CD4-positive, alpha-beta T cell treated with Interleukin-15 for 4 hours (primary cell): ENCODE results near the gene APBB1IP.
"Not testable (repeated sequence)": the region's sequence is repeated elsewhere in the genome, so short reads cannot be mapped to it uniquely, and the experiment has no call there.

ENCODE experiments used
- DNase-seq: peaks from one replicate; pipeline ENCODE4 v3.0.0-alpha.2; 2020; ENCODE audit warnings: low spot score

Gene APBB1IP

GRCh38 chr10:26556748-26557640 is 118.9 kb downstream of the APBB1IP start:
- peak; percentile 54 for DNase-seq

DNA sequence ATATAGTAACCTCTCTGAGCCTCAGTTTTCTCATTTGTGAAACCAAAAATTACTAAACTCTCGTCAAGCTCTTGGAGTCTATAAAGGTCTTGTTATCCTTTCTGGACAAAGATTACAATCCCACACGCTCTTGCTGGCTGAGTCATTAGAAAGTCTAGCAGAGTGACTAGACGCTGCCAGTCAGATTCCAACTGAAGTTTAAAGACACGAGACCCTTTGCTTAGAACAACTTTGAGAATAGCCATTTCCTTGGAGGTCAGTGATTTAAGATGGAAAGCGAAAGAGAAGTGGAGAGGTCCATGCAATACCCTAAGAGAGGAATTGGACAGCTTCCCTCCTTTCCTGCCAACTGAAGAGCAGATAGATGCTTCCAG is 119.5 kb downstream of the APBB1IP start:
- DNase-seq: no peak

DNA sequence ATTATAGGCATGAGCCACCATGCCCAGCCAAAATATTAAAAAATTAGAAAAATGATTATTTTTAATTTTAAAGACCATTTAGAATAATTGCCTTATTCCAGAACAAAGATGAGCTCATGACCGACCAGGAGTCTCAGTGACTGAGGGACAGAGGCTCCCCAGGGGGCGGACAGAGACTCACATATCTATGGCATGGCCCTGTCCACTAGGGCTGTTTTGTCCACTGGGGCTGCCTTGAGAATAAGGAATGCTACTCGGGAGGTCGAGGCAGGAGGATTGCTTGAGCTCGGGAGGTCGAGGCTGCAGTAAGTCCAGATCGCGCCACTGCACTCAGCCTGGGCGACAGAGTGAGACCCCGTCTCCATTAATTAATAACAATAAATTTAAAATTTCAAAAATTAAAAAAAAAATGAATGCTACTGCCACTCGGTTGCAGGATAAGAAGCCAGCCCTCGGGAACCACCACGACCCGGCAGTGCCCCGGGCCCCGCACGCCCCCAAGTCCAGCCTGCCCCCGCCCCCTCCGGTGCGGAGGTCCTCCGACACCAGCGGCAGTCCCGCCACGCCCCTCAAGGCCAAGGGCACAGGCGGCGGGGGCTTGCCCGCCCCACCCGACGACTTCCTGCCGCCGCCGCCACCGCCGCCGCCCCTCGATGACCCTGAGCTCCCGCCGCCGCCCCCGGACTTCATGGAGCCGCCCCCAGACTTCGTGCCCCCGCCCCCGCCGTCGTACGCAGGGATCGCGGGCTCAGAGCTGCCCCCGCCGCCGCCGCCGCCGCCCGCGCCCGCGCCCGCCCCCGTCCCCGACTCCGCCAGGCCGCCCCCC is 128.6 kb downstream of the APBB1IP start:
- DNase-seq: no peak

- no peak for DNase-seq
Measured at GRCh38 chr10:26567351-26567721, 129.2 kb downstream of the APBB1IP start.

DNA sequence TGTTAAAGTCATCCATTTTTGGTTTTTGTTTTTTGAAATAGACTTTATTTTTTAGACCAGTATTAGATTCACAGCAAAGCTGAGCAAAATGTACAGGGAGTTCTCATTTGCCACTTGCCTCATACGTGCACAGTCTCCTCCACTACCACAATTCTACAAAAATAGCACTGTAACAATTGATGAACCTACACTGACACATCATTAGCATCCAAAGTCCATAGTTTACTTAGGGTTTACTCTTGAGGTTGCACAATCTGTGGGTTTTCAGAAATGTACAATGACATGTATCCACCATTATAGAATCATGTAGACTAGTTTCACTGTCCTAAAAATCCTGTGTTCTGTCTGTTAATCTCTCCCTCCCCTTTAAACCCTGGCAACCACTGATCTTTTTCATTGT is 133.5 kb downstream of the APBB1IP start:
- DNase-seq: no peak

GRCh38 chr10:26573674-26574073 is 135.5 kb downstream of the APBB1IP start:
- DNase-seq: no peak

DNA sequence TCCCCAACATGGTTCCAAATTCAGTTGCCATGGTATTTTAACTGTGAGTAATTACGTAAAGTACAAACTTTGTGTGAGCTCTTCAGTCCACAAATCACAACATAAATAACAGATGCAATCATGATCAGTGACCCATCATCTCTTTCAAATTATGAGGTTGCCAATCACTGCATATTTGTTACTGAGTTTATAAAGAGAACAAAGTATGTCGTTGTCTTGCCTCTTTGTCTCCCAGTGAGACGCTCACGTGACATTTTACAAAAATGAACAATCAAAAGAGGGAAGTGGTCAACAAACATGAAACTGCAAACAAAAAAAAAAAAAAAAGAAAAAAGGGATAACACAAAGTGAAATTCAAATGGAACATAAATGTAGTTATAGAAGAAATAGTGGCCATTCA is 136.6 kb downstream of the APBB1IP start:
- DNase-seq: no peak

- not testable (repeated sequence) for DNase-seq
Measured at GRCh38 chr10:26578371-26578770, 140.2 kb downstream of the APBB1IP start.

DNA sequence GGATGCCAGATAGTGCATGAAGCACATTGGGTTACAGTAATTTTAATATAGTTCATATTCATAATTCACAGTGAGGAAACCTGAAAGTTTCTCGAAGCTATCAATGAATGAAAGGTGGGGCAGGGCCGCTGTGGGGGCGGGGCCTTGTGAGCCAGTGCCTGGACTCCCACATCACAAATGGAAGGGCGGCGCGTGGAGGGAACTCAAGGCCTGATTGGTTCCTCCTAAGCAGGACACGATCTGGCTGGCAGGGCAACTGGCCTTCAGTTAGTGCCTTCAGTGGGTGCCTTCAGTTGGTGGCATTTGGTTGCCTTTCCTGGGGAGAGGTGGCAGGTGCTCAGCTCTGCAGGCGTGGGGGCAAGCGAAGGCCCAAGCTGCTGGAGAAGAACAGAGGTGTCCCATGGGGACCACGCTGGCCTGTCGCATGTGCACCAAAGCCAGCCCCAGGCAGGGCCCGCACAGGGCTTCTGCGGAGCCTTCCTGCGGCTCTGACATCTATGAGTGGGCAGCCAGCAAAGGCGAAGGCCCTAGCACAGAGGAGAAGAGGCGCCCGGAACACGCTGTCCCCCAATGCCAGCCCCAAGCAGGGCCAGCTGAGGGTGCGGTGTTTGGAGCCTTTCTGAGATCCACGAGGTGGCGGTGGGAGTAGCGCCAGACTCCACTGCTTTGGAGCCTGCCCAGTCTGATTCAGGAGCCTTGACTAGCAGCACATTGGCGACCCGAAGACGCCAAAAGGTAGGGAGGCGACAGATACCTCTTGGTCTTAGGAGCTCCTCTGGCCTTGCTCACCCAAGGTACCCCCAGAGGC is 141.3 kb downstream of the APBB1IP start:
- DNase-seq: no peak

DNA sequence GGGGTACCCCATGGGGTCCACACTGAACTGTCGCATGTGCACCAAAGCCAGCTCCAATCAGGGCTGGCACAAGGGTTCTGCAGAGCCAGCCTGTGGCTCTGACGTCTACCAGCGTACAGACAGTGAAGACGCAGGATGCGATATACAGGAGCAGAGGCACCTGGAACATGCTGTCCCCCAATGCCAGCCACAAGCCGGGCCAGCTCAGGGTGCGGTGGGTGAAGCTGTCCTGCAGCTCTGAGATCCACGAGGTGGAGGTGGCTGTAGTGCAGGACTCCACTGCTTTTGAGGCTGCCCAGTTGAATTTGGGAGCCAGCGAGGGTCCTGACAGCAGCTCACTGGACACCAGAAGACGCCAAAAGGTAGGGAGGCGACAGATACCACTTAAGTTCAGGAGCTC is 148.1 kb downstream of the APBB1IP start:
- no peak for DNase-seq

DNA sequence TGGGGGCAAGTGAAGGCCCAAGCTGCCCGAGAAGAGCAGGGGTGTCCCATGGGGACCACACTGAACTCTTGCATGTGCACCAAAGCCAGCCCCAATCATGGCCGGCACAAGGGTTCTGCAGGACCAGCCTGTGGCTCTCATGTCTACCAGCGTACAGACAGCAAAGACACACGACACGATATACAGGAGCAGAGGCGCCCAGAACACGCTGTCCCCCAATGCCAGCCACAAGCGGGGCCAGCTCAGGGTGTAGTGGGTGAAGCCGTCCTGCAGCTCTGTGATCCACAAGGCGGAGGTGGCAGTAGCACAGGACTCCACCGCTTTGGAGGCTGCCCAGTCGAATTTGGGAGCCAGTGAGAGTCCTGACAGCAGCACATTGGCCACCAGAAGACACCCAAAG is 150.5 kb downstream of the APBB1IP start:
- DNase-seq: no peak

DNA sequence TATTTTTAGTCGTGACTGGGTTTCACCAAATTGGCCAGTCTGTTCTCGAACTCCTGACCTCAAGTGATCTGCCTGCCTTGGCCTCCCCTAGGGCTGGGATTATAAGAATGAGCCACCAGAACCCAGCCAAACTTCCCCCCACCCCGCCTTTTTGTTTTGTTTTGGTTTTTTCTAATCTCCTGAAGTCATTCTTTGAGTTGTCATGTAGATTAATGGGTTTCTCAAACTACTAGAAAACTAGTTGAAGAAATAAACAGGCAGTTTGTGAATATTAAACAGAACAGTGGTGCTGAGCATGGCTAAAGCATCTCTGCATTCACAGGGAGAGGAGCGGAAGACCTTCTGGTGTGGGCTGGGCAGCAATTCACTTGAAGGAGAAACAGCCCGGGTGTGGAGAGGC is 151.7 kb downstream of the APBB1IP start:
- DNase-seq: not testable (repeated sequence)

- no peak for DNase-seq
Measured at GRCh38 chr10:26593896-26594295, 155.8 kb downstream of the APBB1IP start.

- DNase-seq: not testable (repeated sequence)
Measured at GRCh38 chr10:26603283-26603682, 165.1 kb downstream of the APBB1IP start.

GRCh38 chr10:26604320-26605093 is 166.4 kb downstream of the APBB1IP start:
- not testable (repeated sequence) for DNase-seq

DNA sequence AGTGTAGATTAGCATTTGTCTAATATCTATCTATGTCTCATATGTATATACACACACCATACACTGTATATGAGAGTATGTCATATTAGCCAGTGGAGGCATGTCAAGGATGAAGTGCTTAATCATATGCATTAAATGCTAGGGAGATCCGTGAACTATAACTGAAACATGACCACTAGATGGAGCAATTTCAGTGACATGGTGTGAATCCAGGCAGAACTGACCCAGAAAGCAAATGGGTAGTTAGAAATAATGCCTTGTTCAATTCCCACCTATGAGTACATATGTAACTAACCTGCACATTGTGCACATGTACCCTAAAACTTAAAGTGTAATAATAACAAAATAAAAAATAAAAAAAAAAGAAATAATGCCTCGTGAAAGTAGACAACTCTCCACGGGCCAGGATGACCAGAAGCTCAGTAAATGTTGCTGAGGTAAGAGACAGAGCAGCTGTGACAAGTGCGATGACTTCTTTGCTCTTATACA is 168.3 kb downstream of the APBB1IP start:
- peak; percentile 41 for DNase-seq

DNA sequence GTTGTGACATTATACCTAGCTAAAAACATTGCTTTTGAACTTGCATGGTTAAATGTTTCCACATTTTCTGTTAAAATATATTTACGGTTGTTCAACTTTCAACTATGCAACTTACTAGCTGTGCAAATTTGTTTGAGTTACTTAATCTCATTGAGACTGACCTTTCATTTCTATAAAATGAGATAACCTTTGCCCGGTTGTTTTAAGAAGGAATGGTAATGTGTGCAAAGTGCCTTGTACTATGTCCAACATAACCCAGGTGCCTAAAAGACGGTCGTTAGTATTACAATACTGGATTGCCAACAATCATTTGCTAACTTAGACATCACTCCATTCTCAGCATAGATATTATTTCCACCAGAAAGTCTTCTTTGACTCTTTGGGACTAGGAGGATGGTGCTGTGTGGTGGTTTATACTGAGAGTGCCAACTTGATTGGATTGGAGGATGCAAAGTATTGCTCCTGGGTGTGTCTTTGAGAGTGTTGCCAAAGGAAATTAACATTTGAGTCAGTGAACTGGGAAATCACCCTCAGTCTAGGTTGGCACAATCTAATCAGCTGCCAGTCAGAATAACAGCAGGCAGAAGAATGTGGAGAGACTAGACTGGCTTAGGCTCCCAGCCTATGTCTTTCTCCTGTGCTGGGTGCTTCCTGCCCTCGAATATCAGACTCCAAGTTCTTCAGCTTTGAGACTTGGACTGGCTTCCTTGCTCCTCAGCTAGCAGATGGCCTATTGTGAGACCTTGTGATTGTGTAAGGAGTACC is 174.2 kb downstream of the APBB1IP start:
- DNase-seq: no peak
